ENCODE measurements around the gene RP9. TPM values are rescaled to one million over a fixed set of nuclear protein-coding genes. Genes with fewer than 3 reads are reported as not detected.

The RP9 gene
- total and polyA plus RNA-seq, 9 of the 15 experiments (the other 6 are each of a cell fraction or from before 2014, with no cell fraction given), result 10.7 to 44.8 (median 33.4) TPM

- TF ChIP-seq E2F5 (CRISPR knock-in tag; IDR thresholded peaks at IDR 0.05) (no peak), TEAD4 (IDR thresholded peaks at IDR 0.05; ENCODE audit: low read length) (no peak), TEAD4 (CRISPR knock-in tag; IDR thresholded peaks at IDR 0.05; ENCODE audit: borderline replicate concordance) (no peak), U2AF2 (optimal IDR thresholded peaks at IDR 0.05; ENCODE audit: low read depth, low read length) (no peak), TARDBP (IDR thresholded peaks at IDR 0.05) (0 out of 2 replicates have a peak, but pooled peaks have one; percentile 48), PCBP1 (IDR thresholded peaks at IDR 0.05; ENCODE audit: low read depth, low read length, poor library complexity, severe bottlenecking) (no peak), GTF2A2 (tag; IDR thresholded peaks at IDR 0.05) (no peak), TRIM24 (IDR thresholded peaks at IDR 0.05) (no peak; a peak in 1 of 4 replicates), ZNF707 (CRISPR knock-in tag; conservative IDR thresholded peaks at IDR 0.05) (no peak), HMGN3 (IDR thresholded peaks at IDR 0.05; ENCODE audit: borderline replicate concordance, extremely low read depth, insufficient read length, low read depth, low read length) (peak; percentile 63), SMAD2 (IDR thresholded peaks at IDR 0.05; ENCODE audit: low read depth, low read length) (no peak), KLF16 (IDR thresholded peaks at IDR 0.05) (no peak), ZNF431 (CRISPR knock-in tag; IDR thresholded peaks at IDR 0.05) (no peak), BRD4 (IDR thresholded peaks at IDR 0.05) (no peak), PURB (CRISPR knock-in tag; IDR thresholded peaks at IDR 0.05; ENCODE audit: low read depth) (no peak), EP400 (IDR thresholded peaks at IDR 0.05) (peak; percentile 60; the same call in 1 of the 2 replicates), IRF9 (tag; IDR thresholded peaks at IDR 0.05) (no peak), ID3 (CRISPR knock-in tag; IDR thresholded peaks at IDR 0.05) (no peak), ID3 (tag; IDR thresholded peaks at IDR 0.05) (no peak), CREB3 (tag; conservative IDR thresholded peaks at IDR 0.05; ENCODE audit: low read depth) (no peak), PPARD (CRISPR knock-in tag; IDR thresholded peaks at IDR 0.05) (no peak)
- TF ChIP-seq, protein P1, sequence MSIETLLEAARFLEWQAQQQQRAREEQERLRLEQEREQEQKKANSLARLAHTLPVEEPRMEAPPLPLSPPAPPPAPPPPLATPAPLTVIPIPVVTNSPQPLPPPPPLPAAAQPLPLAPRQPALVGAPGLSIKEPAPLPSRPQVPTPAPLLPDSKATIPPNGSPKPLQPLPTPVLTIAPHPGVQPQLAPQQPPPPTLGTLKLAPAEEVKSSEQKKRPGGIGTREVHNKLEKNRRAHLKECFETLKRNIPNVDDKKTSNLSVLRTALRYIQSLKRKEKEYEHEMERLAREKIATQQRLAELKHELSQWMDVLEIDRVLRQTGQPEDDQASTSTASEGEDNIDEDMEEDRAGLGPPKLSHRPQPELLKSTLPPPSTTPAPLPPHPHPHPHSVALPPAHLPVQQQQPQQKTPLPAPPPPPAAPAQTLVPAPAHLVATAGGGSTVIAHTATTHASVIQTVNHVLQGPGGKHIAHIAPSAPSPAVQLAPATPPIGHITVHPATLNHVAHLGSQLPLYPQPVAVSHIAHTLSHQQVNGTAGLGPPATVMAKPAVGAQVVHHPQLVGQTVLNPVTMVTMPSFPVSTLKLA (conservative IDR thresholded peaks at IDR 0.05), result peak; percentile 74 to 75
- TF ChIP-seq, protein P2, sequence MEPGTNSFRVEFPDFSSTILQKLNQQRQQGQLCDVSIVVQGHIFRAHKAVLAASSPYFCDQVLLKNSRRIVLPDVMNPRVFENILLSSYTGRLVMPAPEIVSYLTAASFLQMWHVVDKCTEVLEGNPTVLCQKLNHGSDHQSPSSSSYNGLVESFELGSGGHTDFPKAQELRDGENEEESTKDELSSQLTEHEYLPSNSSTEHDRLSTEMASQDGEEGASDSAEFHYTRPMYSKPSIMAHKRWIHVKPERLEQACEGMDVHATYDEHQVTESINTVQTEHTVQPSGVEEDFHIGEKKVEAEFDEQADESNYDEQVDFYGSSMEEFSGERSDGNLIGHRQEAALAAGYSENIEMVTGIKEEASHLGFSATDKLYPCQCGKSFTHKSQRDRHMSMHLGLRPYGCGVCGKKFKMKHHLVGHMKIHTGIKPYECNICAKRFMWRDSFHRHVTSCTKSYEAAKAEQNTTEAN (CRISPR knock-in tag; IDR thresholded peaks at IDR 0.05), result no peak
Observed at GRCh38 chr7:33128990-33129805, 20.0 kb upstream of the RP9 start, which contains the start of gene BBS9 (continued).
